Calu3 (cell line): ENCODE results near the gene PDE10A. TPM values are rescaled to one million over a fixed set of nuclear protein-coding genes. Genes with fewer than 3 reads are reported as not detected.

Source experiments
- BruUV-seq: library from RNA; stranded (reverse); fragments of 400-500 nt; replicated peaks from 2 replicates; lab custom pipeline; 2021; lab: Mats Ljungman, UMichigan
- CTCF ChIA-PET: fragments of 300-600 bp; sonication (Branson Sonifier 250); formaldehyde crosslinking; loops from one replicate; lab custom pipeline; 2022; ENCODE audit warnings: antibody characterized with exemption; lab: Charles Lee
- DNase-seq: peaks from one replicate; pipeline ENCODE4 v3.0.0; 2022
- H3K27ac Mint-ChIP-seq: one replicate; pipeline ENCODE4 v1.8.0; 2022; ENCODE audit warnings: mixed read lengths; ENCODE audit not compliant: unreplicated experiment
- H3K27me3 Mint-ChIP-seq: one replicate; pipeline ENCODE4 v1.8.0; 2022; ENCODE audit warnings: mixed read lengths; ENCODE audit not compliant: unreplicated experiment
- H3K36me3 Mint-ChIP-seq: one replicate; pipeline ENCODE4 v1.8.0; 2022; ENCODE audit warnings: mild to moderate bottlenecking, moderate library complexity, mixed read lengths; ENCODE audit not compliant: insufficient read depth, unreplicated experiment
- H3K4me1 Mint-ChIP-seq: one replicate; pipeline ENCODE4 v1.8.0; 2022; ENCODE audit warnings: mild to moderate bottlenecking, low read depth, mixed read lengths; ENCODE audit not compliant: unreplicated experiment
- H3K4me3 Mint-ChIP-seq: one replicate; pipeline ENCODE4 v1.8.0; 2022; ENCODE audit warnings: mild to moderate bottlenecking, low read depth, moderate library complexity, mixed read lengths; ENCODE audit not compliant: unreplicated experiment
- H3K9me3 Mint-ChIP-seq: one replicate; pipeline ENCODE4 v1.8.0; 2022; ENCODE audit warnings: low read depth, mixed read lengths; ENCODE audit not compliant: unreplicated experiment
- CTCF ChIP-seq: fragments of 200-600 bp; IDR thresholded peaks from one replicate; pipeline ENCODE4 v1.8.0; 2022; ENCODE audit warnings: antibody characterized with exemption; ENCODE audit not compliant: unreplicated experiment
- intact Hi-C: fragments of 100-400 bp; cut with micrococcal nuclease; formaldehyde crosslinking; loops from one replicate; pipeline ENCODE4 v1.10.0; 2022; ENCODE audit not compliant: unreplicated experiment
- total RNA-seq: library from RNA; stranded (reverse); gene quantifications from 2 replicates; pipeline ENCODE4 v1.2.3, GENCODE V29; 2022

PDE10A gene
- total RNA-seq, 1 experiment from 2014 or later = 22.5 TPM

GRCh38 chr6:165692106-165692653 is 29.1 kb upstream of the PDE10A start:
- no peak for TF ChIP-seq CTCF
- H3K4me3 Mint-ChIP-seq = no peak overlapping the region

GRCh38 chr6:165689699-165690098 is 26.7 kb upstream of the PDE10A start:
- CTCF ChIA-PET = no interaction called here
- H3K4me3 Mint-ChIP-seq = no peak overlapping the region
- H3K36me3 Mint-ChIP-seq = no peaks in the 10 kb centered on the region
- no peak overlapping the region for H3K27ac Mint-ChIP-seq
- BruUV-seq = no TSS peak
- H3K27me3 Mint-ChIP-seq = peaks cover 16% of the 10 kb centered on the region
- no peak for TF ChIP-seq CTCF
- intact Hi-C loops = no loop called here
- DNase-seq = no peak
- peaks cover 2% of the 10 kb centered on the region for H3K9me3 Mint-ChIP-seq
- H3K4me1 Mint-ChIP-seq = no peaks in the 10 kb centered on the region

More at GRCh38 chr6:165692106-165692653, 29.1 kb upstream of the PDE10A start:
- H3K27ac Mint-ChIP-seq = no peak overlapping the region
- H3K27me3 Mint-ChIP-seq = peaks cover 16% of the 10 kb centered on the region
- H3K4me1 Mint-ChIP-seq = peaks cover 24% of the 10 kb centered on the region
- H3K36me3 Mint-ChIP-seq = no peaks in the 10 kb centered on the region
- CTCF ChIA-PET = no interaction called here
- peaks cover 2% of the 10 kb centered on the region for H3K9me3 Mint-ChIP-seq
- no peak for DNase-seq
- BruUV-seq = no TSS peak
- intact Hi-C loops = no loop called here

DNA sequence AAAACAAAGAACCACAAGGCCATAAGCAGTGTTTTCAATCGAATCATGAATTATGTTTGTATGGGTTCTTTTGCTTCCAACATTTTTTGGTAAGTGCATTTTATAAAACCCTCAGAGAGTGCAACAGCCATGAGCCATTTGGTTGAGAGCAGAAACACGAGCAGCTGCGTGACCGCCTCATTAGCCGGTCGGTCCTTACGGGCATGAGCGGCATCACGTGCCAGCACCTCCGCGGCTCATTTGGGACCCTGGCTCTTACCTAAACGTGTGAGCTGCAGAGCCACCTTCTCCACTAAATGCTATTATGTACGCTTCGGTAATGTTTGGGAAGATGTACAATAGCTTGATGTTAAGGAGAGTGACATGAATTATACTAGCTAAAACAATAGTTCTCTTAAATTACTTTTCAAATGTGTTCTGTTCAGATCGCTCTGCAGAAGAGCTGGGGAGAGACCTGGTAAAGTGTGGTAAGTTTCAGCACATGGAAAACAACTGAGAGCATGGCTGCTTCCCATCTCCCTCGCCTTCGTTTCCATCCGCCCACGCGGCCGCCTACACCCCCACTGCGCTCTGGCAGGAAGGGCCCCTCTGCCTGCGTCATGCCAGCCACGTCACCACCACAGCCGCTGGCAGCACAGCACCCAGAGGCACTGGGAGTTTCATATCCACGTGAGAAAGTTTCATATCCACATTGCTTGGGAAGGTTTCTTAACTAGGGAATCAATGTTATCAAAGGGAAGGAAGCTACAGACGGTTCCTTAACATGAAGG is 23.7 kb upstream of the PDE10A start:
- BruUV-seq = no TSS peak
- intact Hi-C loops = no loop called here

DNA sequence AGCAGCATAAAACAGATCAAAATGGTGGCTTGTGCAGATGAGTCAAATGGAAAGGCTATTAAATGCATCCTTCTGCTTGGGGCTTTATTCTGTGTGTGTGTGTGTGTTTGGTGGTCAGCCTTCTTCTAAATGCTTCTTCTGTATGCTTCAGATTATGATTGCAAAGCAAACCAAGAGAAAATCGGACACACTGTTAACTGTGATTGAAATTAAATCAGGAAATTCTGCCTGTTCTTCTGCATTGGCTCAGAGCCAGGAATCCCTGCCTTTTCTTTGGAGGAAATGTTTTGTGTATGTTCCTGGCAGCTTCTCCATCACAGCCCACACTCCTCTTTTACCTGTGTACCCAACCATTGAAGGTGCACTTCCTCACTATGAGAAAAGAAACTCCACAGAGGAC is 22.3 kb upstream of the PDE10A start:
- H3K36me3 Mint-ChIP-seq = no peaks in the 10 kb centered on the region
- no peak for TF ChIP-seq CTCF
- BruUV-seq = no TSS peak
- intact Hi-C loops = no loop called here
- CTCF ChIA-PET = no interaction called here
- H3K4me3 Mint-ChIP-seq = no peak overlapping the region
- H3K27ac Mint-ChIP-seq = no peak overlapping the region
- no peak for DNase-seq
- peaks cover 2% of the 10 kb centered on the region for H3K9me3 Mint-ChIP-seq
- peaks cover 10% of the 10 kb centered on the region for H3K4me1 Mint-ChIP-seq
- H3K27me3 Mint-ChIP-seq = peaks cover 4% of the 10 kb centered on the region

More for the DNA sequence above, 23.7 kb upstream of the PDE10A start:
- Mint-ChIP-seq H3K9me3 (peaks cover 2% of the 10 kb centered on the region), H3K4me1 (peaks cover 10% of the 10 kb centered on the region), H3K4me3 (no peak overlapping the region), H3K27ac (no peak overlapping the region), H3K36me3 (no peaks in the 10 kb centered on the region), H3K27me3 (peaks cover 16% of the 10 kb centered on the region)
- CTCF ChIA-PET = no interaction called here
- no peak for DNase-seq
- TF ChIP-seq CTCF = no peak
